Duodenal mucosa (tissue), 2 donors: ENCODE data around the gene PUM2.

Source experiments
- H3K27ac ChIP-seq: one replicate; pipeline ENCODE4 v1.7.0; 2013; ENCODE audit warnings: low read depth, low read length
- H3K27me3 ChIP-seq, 2 donors: one replicate each; pipeline ENCODE4 v1.7.0; 2013; ENCODE audit warnings: low read length in 2 of 2, control low read depth in 1 of 2; ENCODE audit not compliant: insufficient read depth in 2 of 2, control insufficient read depth in 1 of 2
- H3K36me3 ChIP-seq, 2 donors: one replicate each; pipeline ENCODE4 v1.7.0; 2013; ENCODE audit warnings: low read length in 2 of 2, control low read depth in 1 of 2; ENCODE audit not compliant: insufficient read depth in 2 of 2, control insufficient read depth in 1 of 2
- H3K4me1 ChIP-seq, 2 donors: one replicate each; pipeline ENCODE4 v1.7.0; 2013; ENCODE audit warnings: low read length in 2 of 2, control low read depth in 1 of 2; ENCODE audit not compliant: insufficient read depth in 2 of 2, control insufficient read depth in 1 of 2
- H3K4me3 ChIP-seq, 2 donors: one replicate each; pipeline ENCODE4 v1.7.0; 2013; ENCODE audit warnings: low read length in 2 of 2, low read depth in 1 of 2
- H3K9ac ChIP-seq, 2 donors: one replicate each; pipeline ENCODE4 v1.7.0; 2013; ENCODE audit warnings: low read length in 2 of 2, low read depth in 1 of 2
- H3K9me3 ChIP-seq, 2 donors: one replicate each; pipeline ENCODE4 v1.7.0; 2013; ENCODE audit warnings: low read length in 2 of 2, control low read depth in 1 of 2; ENCODE audit not compliant: control insufficient read depth in 1 of 2

Gene PUM2

GRCh38 chr2:20213651-20214565, 136.7 kb downstream of the PUM2 start:
- peak overlapping the region; percentile 11 to 30 for H3K4me3 ChIP-seq
- H3K4me1 ChIP-seq = peaks cover 87 to 88% of the 10 kb centered on the region in 2 donors
- H3K9me3 ChIP-seq = no peaks in the 10 kb centered on the region
- H3K27me3 ChIP-seq = no peaks in the 10 kb centered on the region
- H3K9ac ChIP-seq = peak overlapping the region; percentile 48 to 62
- H3K36me3 ChIP-seq = peaks cover 0 to 7% of the 10 kb centered on the region in 2 donors
- peak overlapping the region; percentile 67 for H3K27ac ChIP-seq

DNA sequence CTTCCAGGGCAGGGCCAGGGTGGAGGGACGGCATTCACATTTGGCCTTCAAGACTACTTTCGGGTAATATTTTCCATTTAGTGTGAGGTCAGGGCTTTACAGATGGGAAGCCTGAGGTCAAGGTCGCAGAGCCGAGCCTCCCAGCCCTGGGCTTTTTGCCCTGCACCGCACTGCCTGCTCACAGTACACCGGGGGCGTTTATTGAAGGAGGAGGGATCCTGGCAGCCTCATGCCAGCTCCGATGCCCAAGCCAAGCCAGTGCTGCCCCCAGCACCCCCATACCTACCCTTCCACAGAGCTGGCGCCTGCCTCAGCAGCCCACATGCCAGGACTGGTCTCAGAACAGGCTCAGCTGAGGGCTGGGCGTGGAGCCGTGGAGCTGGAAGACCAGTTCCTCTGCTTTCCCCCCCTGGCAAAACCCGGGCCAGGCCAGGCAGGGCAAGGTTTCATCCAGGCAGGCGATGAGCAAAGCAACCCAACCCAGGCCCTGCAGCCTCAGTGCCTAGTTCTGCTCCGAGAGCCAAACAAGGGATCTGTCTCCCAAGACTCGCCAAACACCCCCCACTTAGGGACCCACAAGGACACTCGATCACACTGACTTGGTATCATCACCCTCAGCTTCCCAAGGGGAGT, 137.7 kb downstream of the PUM2 start:
- peak overlapping the region; percentile 20 to 62 for H3K9ac ChIP-seq
- H3K4me1 ChIP-seq = peaks cover 87 to 89% of the 10 kb centered on the region in 2 donors
- no peaks in the 10 kb centered on the region for H3K36me3 ChIP-seq
- H3K9me3 ChIP-seq = no peaks in the 10 kb centered on the region
- peak overlapping the region; percentile 26 to 30 for H3K4me3 ChIP-seq
- peak overlapping the region; percentile 53 for H3K27ac ChIP-seq
- H3K27me3 ChIP-seq = no peaks in the 10 kb centered on the region

GRCh38 chr2:20212459-20212870, 138.2 kb downstream of the PUM2 start:
- H3K27me3 ChIP-seq = no peaks in the 10 kb centered on the region
- no peaks in the 10 kb centered on the region for H3K36me3 ChIP-seq
- H3K4me3 ChIP-seq = no peak overlapping the region
- H3K9ac ChIP-seq = peak overlapping the region in 1 of 2 donors; percentile 20
- peak overlapping the region; percentile 52 for H3K27ac ChIP-seq
- H3K4me1 ChIP-seq = peaks cover 87 to 89% of the 10 kb centered on the region in 2 donors
- H3K9me3 ChIP-seq = no peaks in the 10 kb centered on the region

DNA sequence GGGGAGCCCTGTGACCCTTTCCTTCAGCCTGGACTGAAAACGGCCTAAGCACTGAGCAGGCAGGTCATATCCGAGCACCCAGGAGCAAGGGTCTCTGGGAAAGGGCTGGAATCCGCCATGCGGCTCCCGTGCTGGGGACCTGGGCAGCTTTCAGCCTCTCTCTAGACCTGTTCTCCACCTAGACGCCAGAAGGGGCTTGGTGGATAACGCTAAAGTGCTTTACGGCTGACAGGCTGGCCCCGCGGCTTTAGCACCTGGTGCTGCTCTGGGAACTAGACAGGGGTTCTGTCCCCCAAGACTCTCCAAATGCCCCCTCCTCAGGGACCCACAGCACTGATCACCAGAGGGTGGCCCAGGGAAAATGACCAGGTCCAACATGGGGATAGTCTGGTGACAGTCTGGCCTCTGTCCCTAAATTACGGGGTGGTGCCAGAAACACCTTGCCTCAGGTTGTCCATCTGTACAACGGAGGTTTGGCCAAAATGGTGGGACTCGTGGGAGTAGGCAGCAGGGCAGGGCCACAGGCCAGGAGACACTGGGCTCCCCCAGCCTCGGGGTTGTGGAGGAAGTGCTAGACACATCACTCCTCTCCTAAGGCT, 138.7 kb downstream of the PUM2 start:
- no peaks in the 10 kb centered on the region for H3K9me3 ChIP-seq
- peaks cover 87% of the 10 kb centered on the region in 2 donors for H3K4me1 ChIP-seq
- H3K27me3 ChIP-seq = no peaks in the 10 kb centered on the region
- no peak overlapping the region for H3K27ac ChIP-seq
- H3K9ac ChIP-seq = no peak overlapping the region
- no peak overlapping the region for H3K4me3 ChIP-seq
- no peaks in the 10 kb centered on the region for H3K36me3 ChIP-seq

GRCh38 chr2:20211420-20211819, 139.2 kb downstream of the PUM2 start:
- H3K4me3 ChIP-seq = no peak overlapping the region
- no peak overlapping the region for H3K27ac ChIP-seq
- no peaks in the 10 kb centered on the region for H3K27me3 ChIP-seq
- no peaks in the 10 kb centered on the region for H3K9me3 ChIP-seq
- H3K9ac ChIP-seq = no peak overlapping the region
- H3K36me3 ChIP-seq = no peaks in the 10 kb centered on the region
- H3K4me1 ChIP-seq = peaks cover 87% of the 10 kb centered on the region in 2 donors

GRCh38 chr2:20210462-20210861, 140.2 kb downstream of the PUM2 start:
- Histone ChIP-seq H3K27ac (no peak overlapping the region), H3K4me3 (no peak overlapping the region), H3K9me3 (no peaks in the 10 kb centered on the region), H3K4me1 (peaks cover 86 to 87% of the 10 kb centered on the region in 2 donors), H3K9ac (no peak overlapping the region), H3K36me3 (no peaks in the 10 kb centered on the region), H3K27me3 (no peaks in the 10 kb centered on the region)

DNA sequence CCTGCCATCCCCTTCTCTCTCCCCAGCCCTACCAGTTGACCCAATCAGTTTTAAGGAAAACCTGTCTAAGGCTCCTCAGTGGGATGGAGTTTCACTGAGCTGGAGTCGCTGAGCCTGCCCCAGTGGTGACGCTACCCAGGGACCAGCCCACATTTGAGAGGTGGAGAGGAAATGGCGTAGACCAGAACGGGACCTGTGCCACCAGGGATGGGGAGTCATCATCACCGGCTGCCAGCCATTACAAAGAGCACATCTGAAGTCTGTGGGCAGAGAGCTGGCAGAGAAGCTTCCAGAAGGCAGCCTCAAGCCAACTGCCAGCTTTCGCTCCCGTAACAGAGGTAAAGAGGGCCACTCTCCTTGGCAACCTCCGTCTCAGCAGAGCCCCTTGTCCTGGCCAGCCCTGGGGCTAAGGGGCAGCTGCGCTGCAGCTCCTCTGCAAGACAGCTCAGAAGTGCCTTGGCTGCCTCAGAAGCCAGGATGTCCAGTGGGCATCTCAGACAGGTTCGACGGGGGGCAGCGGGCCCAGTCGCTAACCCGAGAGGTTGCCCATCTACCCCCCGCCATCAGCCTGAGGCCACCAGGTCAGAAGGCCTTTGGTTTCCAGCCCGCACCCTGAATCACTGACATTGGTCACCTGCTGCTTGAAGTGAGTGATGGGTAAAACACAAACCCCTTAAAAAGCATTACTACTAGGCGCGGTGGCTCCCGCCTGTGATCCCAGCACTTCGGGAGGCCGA, 141.1 kb downstream of the PUM2 start:
- no peaks in the 10 kb centered on the region for H3K27me3 ChIP-seq
- H3K4me3 ChIP-seq = no peak overlapping the region
- H3K4me1 ChIP-seq = peaks cover 76 to 79% of the 10 kb centered on the region in 2 donors
- no peaks in the 10 kb centered on the region for H3K9me3 ChIP-seq
- H3K36me3 ChIP-seq = peaks cover 0 to 9% of the 10 kb centered on the region in 2 donors
- peak overlapping the region; percentile 16 for H3K27ac ChIP-seq
- no peak overlapping the region for H3K9ac ChIP-seq

DNA sequence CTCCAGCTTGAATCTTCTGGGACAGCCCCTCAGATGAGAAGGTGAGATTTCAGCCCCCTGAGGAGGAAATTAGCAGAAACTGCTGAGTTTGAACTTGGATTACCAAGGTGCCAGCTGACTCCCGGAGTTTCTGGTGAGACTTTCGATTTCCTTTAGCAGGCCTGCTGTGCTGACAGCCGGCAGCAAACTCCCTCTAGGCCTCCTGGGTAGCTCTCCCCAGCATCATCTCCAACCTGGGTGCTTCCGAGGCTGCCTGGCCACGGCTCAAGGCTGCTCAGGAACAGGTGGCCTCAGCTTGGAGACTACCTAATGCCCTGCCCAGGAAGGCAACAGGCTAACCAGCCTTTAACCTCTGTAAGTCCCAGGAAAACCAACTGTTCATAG, 142.2 kb downstream of the PUM2 start:
- Histone ChIP-seq H3K36me3 (peaks cover 2 to 20% of the 10 kb centered on the region in 2 donors), H3K4me3 (peak overlapping the region in 1 of 2 donors; percentile 8), H3K9ac (peak overlapping the region; percentile 21 to 51), H3K9me3 (no peaks in the 10 kb centered on the region), H3K27me3 (no peaks in the 10 kb centered on the region), H3K4me1 (peaks cover 66 to 68% of the 10 kb centered on the region in 2 donors), H3K27ac (peak overlapping the region; percentile 59)

GRCh38 chr2:20207051-20207450, 143.6 kb downstream of the PUM2 start:
- no peak overlapping the region for H3K4me3 ChIP-seq
- H3K27ac ChIP-seq = no peak overlapping the region
- H3K4me1 ChIP-seq = peaks cover 52 to 54% of the 10 kb centered on the region in 2 donors
- H3K27me3 ChIP-seq = no peaks in the 10 kb centered on the region
- peak overlapping the region in 1 of 2 donors; percentile 38 for H3K9ac ChIP-seq
- no peaks in the 10 kb centered on the region for H3K9me3 ChIP-seq
- H3K36me3 ChIP-seq = peaks cover 11 to 34% of the 10 kb centered on the region in 2 donors
